ENCODE results near the gene PPP2R5A.

DNA sequence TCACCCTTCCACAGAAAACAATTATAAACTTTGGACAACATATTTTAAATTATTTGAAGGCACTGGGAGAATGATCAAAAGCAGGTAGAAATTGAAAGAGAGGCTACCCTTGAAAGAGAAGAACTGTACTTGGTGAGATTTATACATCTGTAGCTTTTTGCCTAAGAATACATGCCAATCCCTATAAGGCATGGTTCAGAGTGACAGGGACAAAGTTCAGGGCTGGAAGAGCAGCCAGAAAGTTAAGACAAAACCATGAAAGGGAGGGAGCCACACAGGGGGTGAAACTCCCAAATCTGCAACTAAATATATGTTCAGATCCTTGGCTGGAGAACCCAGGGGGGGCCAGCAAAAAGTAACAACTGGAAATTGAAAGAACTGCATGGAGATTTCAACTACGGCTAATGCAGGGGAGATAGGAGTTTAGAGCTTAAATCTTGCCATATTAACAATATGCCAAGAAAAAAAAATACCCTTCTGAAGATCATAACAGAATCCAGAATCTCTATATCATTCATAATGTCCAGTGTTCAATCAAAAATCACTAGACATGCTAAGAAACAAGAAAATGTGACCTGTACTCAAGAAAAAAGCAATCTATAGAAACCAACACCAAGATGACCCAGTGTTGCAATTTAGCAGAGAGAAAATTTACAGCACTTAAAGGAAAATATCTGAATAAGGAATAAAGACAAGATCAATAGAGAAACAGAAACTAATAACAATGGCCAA is 103.9 kb downstream of the PPP2R5A start:
- no peak for TF ChIP-seq CTCF (IDR thresholded peaks at IDR 0.05)
- TF ChIP-seq POLR2A (IDR thresholded peaks at IDR 0.05): no peak
